ENCODE data around the gene SOCS1. TPM values are rescaled to one million over a fixed set of nuclear protein-coding genes. Genes with fewer than 3 reads are reported as not detected.
A peak's percentile ranks its signal among the peaks of the same experiment; 100 is the strongest.

Gene SOCS1
- total and polyA plus RNA-seq, 3 experiments from 2014 or later = 17.1 to 144 (median 128) TPM

GRCh38 chr16:11278681-11279628 is 23.0 kb upstream of the SOCS1 start:
- Mint-ChIP-seq H3K27me3 (peaks cover 9 to 13% of the 10 kb centered on the region in 2 donors), H3K27ac (no peak overlapping the region), H3K9me3 (no peaks in the 10 kb centered on the region), H3K4me1 (no peaks in the 10 kb centered on the region), H3K4me3 (no peak overlapping the region), H3K36me3 (no peaks in the 10 kb centered on the region)
- Histone ChIP-seq H3K9me3 (ENCODE audit: low read length) (no peaks in the 10 kb centered on the region), H3K36me3 (ENCODE audit: insufficient read depth, low read length) (no peaks in the 10 kb centered on the region), H3K27ac (ENCODE audit: low read depth, low read length) (no peak overlapping the region), H3K4me3 (ENCODE audit: low read length) (no peak overlapping the region), H3K4me1 (ENCODE audit: insufficient read depth, low read length) (no peaks in the 10 kb centered on the region), H3K27me3 (ENCODE audit: insufficient read depth, low read length, poor library complexity, severe bottlenecking) (no peaks in the 10 kb centered on the region)
- ChIA-PET CTCF (interaction anchor here (1.1 to 1.3 kb wide), 2 partner anchors 17 to 79 kb away, joined by 3 to 4 read pairs; no protein-coding TSS in a partner anchor), POLR2A (no interaction called here)
- DNase-seq = no peak

- Histone ChIP-seq H3K4me3 (ENCODE audit: low read length) (no peak overlapping the region), H3K27ac (ENCODE audit: low read depth, low read length) (no peak overlapping the region), H3K9me3 (ENCODE audit: low read length) (no peaks in the 10 kb centered on the region), H3K27me3 (ENCODE audit: insufficient read depth, low read length, poor library complexity, severe bottlenecking) (no peaks in the 10 kb centered on the region), H3K4me1 (ENCODE audit: insufficient read depth, low read length) (no peaks in the 10 kb centered on the region), H3K36me3 (ENCODE audit: insufficient read depth, low read length) (no peaks in the 10 kb centered on the region)
- ChIA-PET POLR2A (no interaction called here), CTCF (interaction anchor here (1.3 kb wide), 1 partner anchor 16 kb away, joined by 3 read pairs; no protein-coding TSS in a partner anchor)
- DNase-seq = no peak
- Mint-ChIP-seq H3K4me1 (no peaks in the 10 kb centered on the region), H3K36me3 (no peaks in the 10 kb centered on the region), H3K27ac (no peak overlapping the region), H3K9me3 (no peaks in the 10 kb centered on the region), H3K4me3 (no peak overlapping the region), H3K27me3 (peaks cover 7 to 9% of the 10 kb centered on the region in 2 donors)
Measured at GRCh38 chr16:11277607-11278337, 21.8 kb upstream of the SOCS1 start.

- Mint-ChIP-seq H3K4me3 (no peak overlapping the region), H3K9me3 (no peaks in the 10 kb centered on the region), H3K36me3 (no peaks in the 10 kb centered on the region), H3K4me1 (no peaks in the 10 kb centered on the region), H3K27ac (no peak overlapping the region), H3K27me3 (peaks cover 5 to 7% of the 10 kb centered on the region in 2 donors)
- DNase-seq = no peak
- ChIA-PET POLR2A (no interaction called here), CTCF (interaction anchor here (1.3 kb wide), 2 partner anchors 17 to 19 kb away, joined by 3 read pairs; no protein-coding TSS in a partner anchor)
- Histone ChIP-seq H3K4me1 (ENCODE audit: insufficient read depth, low read length) (no peaks in the 10 kb centered on the region), H3K36me3 (ENCODE audit: insufficient read depth, low read length) (no peaks in the 10 kb centered on the region), H3K4me3 (ENCODE audit: low read length) (no peak overlapping the region), H3K27me3 (ENCODE audit: insufficient read depth, low read length, poor library complexity, severe bottlenecking) (no peaks in the 10 kb centered on the region), H3K27ac (ENCODE audit: low read depth, low read length) (no peak overlapping the region), H3K9me3 (ENCODE audit: low read length) (no peaks in the 10 kb centered on the region)
Measured at GRCh38 chr16:11276896-11277593, 21.0 kb upstream of the SOCS1 start.

- Histone ChIP-seq H3K4me3 (ENCODE audit: low read length) (no peak within 1 kb of the TSS), H3K27ac (ENCODE audit: low read depth, low read length) (no peak within 1 kb of the TSS), H3K27me3 (ENCODE audit: insufficient read depth, low read length, poor library complexity, severe bottlenecking) (no peaks in the 10 kb centered on the region), H3K36me3 (ENCODE audit: insufficient read depth, low read length) (no peaks in the 10 kb centered on the region), H3K4me1 (ENCODE audit: insufficient read depth, low read length) (no peaks in the 10 kb centered on the region), H3K9me3 (ENCODE audit: low read length) (no peaks in the 10 kb centered on the region)
- no peaks in the 10 kb centered on the region for H3K9me3 Mint-ChIP-seq
- CTCF ChIA-PET = interaction anchor here (1.3 kb wide), 2 partner anchors 18 kb away, joined by 3 read pairs; no protein-coding TSS in a partner anchor
- POLR2A ChIA-PET = no interaction called here
- no peak for DNase-seq
- no peak within 1 kb of the TSS for H3K27ac Mint-ChIP-seq
- no peaks in the 10 kb centered on the region for H3K36me3 Mint-ChIP-seq
- H3K4me3 Mint-ChIP-seq = no peak within 1 kb of the TSS
- H3K4me1 Mint-ChIP-seq = no peaks in the 10 kb centered on the region
- H3K27me3 Mint-ChIP-seq = peaks cover 4 to 5% of the 10 kb centered on the region in 2 donors
Measured at GRCh38 chr16:11276143-11276895, 20.3 kb upstream of the SOCS1 start, which contains the start of gene PRM2. Gene PRM2, minus strand, starts transcription at chr16:11276480. Its CDS starts 110 bp downstream, at chr16:11276370.

DNA sequence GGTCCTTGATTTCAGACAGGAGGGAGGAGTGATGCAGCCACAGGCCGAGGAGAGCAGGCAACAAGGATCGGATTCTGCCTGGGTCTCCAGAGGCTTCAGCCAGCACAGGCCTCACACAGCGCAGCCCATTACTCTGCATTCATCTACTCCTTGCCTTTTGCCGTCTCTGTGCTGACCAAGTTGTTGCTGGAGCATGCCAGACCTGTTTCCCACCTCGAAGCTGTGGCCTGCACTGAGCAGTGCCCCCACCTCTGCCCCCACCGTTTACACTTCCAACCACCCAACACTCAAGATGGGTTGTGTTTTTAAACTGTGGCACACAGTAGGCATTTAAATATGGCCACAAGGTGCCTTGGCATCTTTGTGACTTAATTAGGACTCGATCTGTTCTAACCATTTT is 19.0 kb upstream of the SOCS1 start:
- POLR2A ChIA-PET = no interaction called here
- H3K9me3 Mint-ChIP-seq = no peaks in the 10 kb centered on the region
- Histone ChIP-seq H3K4me3 (ENCODE audit: low read length) (no peak overlapping the region), H3K36me3 (ENCODE audit: insufficient read depth, low read length) (no peaks in the 10 kb centered on the region), H3K4me1 (ENCODE audit: insufficient read depth, low read length) (no peaks in the 10 kb centered on the region), H3K9me3 (ENCODE audit: low read length) (no peaks in the 10 kb centered on the region), H3K27me3 (ENCODE audit: insufficient read depth, low read length, poor library complexity, severe bottlenecking) (no peaks in the 10 kb centered on the region), H3K27ac (ENCODE audit: low read depth, low read length) (no peak overlapping the region)
- DNase-seq = no peak
- H3K36me3 Mint-ChIP-seq = no peaks in the 10 kb centered on the region
- no peaks in the 10 kb centered on the region for H3K4me1 Mint-ChIP-seq
- H3K4me3 Mint-ChIP-seq = no peak overlapping the region
- CTCF ChIA-PET = no interaction called here
- peaks cover 5 to 6% of the 10 kb centered on the region in 2 donors for H3K27me3 Mint-ChIP-seq
- H3K27ac Mint-ChIP-seq = no peak overlapping the region

DNA sequence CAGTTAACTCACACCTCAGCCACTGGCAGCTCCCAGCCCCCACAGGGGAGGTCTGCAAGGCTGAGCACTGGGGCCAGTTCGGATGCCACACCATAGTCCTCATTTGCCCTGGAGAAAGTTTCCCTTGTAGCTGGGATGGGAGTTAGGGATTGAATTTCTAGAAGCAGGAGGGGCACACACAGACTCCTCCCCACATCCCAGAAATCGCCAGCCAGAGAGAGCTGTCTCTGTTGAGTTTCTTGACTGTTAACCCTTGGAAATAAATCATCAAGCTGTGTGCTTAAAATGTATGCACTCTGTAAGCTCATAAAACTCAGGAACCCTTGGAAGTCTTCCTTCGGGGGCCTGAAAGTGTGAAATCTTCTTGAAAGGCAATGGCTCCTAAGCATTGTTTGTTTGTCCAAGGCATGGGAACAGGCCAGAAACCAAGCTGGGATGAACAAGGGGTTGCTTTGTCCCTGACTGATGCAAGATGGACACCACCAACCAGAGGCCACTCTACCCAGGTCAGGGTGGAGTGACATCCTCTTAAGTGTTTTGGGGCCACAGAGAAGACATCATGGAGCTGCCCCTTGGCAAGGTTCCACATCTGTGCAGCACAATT is 17.8 kb upstream of the SOCS1 start:
- Histone ChIP-seq H3K9me3 (ENCODE audit: low read length) (no peaks in the 10 kb centered on the region), H3K27ac (ENCODE audit: low read depth, low read length) (no peak overlapping the region), H3K36me3 (ENCODE audit: insufficient read depth, low read length) (no peaks in the 10 kb centered on the region), H3K4me3 (ENCODE audit: low read length) (no peak overlapping the region), H3K27me3 (ENCODE audit: insufficient read depth, low read length, poor library complexity, severe bottlenecking) (no peaks in the 10 kb centered on the region), H3K4me1 (ENCODE audit: insufficient read depth, low read length) (no peaks in the 10 kb centered on the region)
- Mint-ChIP-seq H3K4me3 (no peak overlapping the region), H3K27ac (peak overlapping the region in 1 of 8 donors; percentile 29), H3K27me3 (peaks cover 5 to 6% of the 10 kb centered on the region in 2 donors), H3K36me3 (no peaks in the 10 kb centered on the region), H3K4me1 (no peaks in the 10 kb centered on the region), H3K9me3 (no peaks in the 10 kb centered on the region)
- ChIA-PET POLR2A (no interaction called here), CTCF (interaction anchor here (1.1 to 1.2 kb wide), 2 partner anchors 15 to 18 kb away, joined by 3 to 4 read pairs; partner anchors contain the start of gene SOCS1)
- DNase-seq = no peak

Measured in CD8-positive, alpha-beta memory T cell (primary cell).